Stimulated activated naive CD4-positive, alpha-beta T cell (primary cell): ENCODE measurements around the gene ZNF563.
"Not testable (repeated sequence)": the region's sequence is repeated elsewhere in the genome, so short reads cannot be mapped to it uniquely, and the experiment has no call there.

Experiments used
- DNase-seq, 6 experiments: peaks; one replicate each; lab custom pipeline; 2025; lab: John Stamatoyannopoulos, UW

Gene ZNF563

GRCh38 chr19:12333162-12334159, at the start of gene ZNF563:
TSS of gene ZNF563 (minus strand) at chr19:12333633. CDS start at chr19:12333482, 151 bp downstream.
- DNase-seq = peak; percentile 95 to 98 (median 96)

- DNase-seq = no peak
Measured at GRCh38 chr19:12380444-12380737, 47.0 kb upstream of the ZNF563 start.

GRCh38 chr19:12379732-12380443, 46.5 kb upstream of the ZNF563 start:
- DNase-seq = no peak

GRCh38 chr19:12374026-12374425, 40.6 kb upstream of the ZNF563 start:
- no peak for DNase-seq

GRCh38 chr19:12365236-12366162, 32.1 kb upstream of the ZNF563 start, which contains the start of gene ZNF442:
TSS of gene ZNF442 (minus strand) at chr19:12365683. CDS start at chr19:12363631, 2,052 bp downstream.
- DNase-seq = peak; percentile 73 to 86 (median 78)

- DNase-seq = peak in 3 of 6 experiments; percentile 3 to 42 (median 10)
Measured at GRCh38 chr19:12364391-12365235, 31.2 kb upstream of the ZNF563 start.

GRCh38 chr19:12362236-12362635, 28.8 kb upstream of the ZNF563 start:
- DNase-seq = not testable (repeated sequence)

GRCh38 chr19:12353375-12353774, 19.9 kb upstream of the ZNF563 start:
- DNase-seq = no peak

- DNase-seq = no peak
Measured at GRCh38 chr19:12350890-12351197, 17.4 kb upstream of the ZNF563 start.

GRCh38 chr19:12350185-12350889, 16.9 kb upstream of the ZNF563 start:
- no peak for DNase-seq

- DNase-seq = peak in 3 of 6 experiments; percentile 2 to 30 (median 21)
Measured at GRCh38 chr19:12346896-12347295, 13.5 kb upstream of the ZNF563 start.

- DNase-seq = no peak
Measured at GRCh38 chr19:12345197-12345596, 11.8 kb upstream of the ZNF563 start.

- DNase-seq = peak in 5 of 6 experiments; percentile 4 to 42 (median 14)
Measured at GRCh38 chr19:12331211-12331941, 2.1 kb downstream of the ZNF563 start.

- no peak for DNase-seq
Measured at GRCh38 chr19:12330340-12330739, 3.1 kb downstream of the ZNF563 start.

- no peak for DNase-seq
Measured at GRCh38 chr19:12325690-12326089, 7.7 kb downstream of the ZNF563 start.

- no peak for DNase-seq
Measured at GRCh38 chr19:12318782-12319413, 14.5 kb downstream of the ZNF563 start.

- no peak for DNase-seq
Measured at GRCh38 chr19:12314553-12314952, 18.9 kb downstream of the ZNF563 start.

- not testable (repeated sequence) for DNase-seq
Measured at GRCh38 chr19:12308891-12309290, 24.5 kb downstream of the ZNF563 start.

GRCh38 chr19:12295191-12295590, 38.2 kb downstream of the ZNF563 start:
- DNase-seq = no peak
